ENCODE measurements around the gene KCP. TPM values are rescaled to one million over a fixed set of nuclear protein-coding genes. Genes with fewer than 3 reads are reported as not detected.

Gene KCP
- total RNA-seq, 4 donors from 2014 or later, result 0.16 to 2.3 (median 1.1) TPM

DNA sequence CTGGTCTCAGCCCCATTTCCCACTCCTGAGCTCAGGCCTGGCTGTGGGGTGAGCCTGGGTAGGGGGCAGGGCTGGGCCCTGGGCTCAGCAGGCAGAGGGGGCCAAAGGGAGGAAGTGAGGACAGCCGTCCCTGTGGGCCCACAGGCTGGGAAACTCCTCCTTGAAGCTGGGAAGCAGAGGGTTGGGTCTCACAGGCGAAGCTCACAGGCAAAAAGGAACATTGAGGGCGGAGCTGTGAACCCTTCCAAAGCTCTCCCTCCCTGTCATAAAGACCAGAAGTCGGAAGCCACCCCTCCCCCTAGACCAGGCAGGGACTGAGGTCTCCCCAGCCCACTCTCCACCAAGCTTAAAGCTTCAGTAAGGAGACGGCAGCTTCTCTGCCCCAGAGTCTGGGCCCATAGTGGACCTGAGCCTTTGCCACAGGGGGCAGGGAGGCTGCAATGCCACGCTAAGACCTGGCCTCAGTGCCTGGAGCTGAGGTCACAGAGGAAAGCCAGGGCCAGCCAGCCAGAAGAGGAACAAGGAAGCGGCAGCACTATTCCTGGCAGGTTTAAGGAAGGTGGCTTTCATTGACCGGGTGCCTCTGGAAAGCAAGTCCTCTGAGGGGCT, 1.0 kb upstream of the KCP start:
- TF ChIP-seq, protein P1, sequence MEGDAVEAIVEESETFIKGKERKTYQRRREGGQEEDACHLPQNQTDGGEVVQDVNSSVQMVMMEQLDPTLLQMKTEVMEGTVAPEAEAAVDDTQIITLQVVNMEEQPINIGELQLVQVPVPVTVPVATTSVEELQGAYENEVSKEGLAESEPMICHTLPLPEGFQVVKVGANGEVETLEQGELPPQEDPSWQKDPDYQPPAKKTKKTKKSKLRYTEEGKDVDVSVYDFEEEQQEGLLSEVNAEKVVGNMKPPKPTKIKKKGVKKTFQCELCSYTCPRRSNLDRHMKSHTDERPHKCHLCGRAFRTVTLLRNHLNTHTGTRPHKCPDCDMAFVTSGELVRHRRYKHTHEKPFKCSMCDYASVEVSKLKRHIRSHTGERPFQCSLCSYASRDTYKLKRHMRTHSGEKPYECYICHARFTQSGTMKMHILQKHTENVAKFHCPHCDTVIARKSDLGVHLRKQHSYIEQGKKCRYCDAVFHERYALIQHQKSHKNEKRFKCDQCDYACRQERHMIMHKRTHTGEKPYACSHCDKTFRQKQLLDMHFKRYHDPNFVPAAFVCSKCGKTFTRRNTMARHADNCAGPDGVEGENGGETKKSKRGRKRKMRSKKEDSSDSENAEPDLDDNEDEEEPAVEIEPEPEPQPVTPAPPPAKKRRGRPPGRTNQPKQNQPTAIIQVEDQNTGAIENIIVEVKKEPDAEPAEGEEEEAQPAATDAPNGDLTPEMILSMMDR (IDR thresholded peaks at IDR 0.05; ENCODE audit: low read depth), result no peak

DNA sequence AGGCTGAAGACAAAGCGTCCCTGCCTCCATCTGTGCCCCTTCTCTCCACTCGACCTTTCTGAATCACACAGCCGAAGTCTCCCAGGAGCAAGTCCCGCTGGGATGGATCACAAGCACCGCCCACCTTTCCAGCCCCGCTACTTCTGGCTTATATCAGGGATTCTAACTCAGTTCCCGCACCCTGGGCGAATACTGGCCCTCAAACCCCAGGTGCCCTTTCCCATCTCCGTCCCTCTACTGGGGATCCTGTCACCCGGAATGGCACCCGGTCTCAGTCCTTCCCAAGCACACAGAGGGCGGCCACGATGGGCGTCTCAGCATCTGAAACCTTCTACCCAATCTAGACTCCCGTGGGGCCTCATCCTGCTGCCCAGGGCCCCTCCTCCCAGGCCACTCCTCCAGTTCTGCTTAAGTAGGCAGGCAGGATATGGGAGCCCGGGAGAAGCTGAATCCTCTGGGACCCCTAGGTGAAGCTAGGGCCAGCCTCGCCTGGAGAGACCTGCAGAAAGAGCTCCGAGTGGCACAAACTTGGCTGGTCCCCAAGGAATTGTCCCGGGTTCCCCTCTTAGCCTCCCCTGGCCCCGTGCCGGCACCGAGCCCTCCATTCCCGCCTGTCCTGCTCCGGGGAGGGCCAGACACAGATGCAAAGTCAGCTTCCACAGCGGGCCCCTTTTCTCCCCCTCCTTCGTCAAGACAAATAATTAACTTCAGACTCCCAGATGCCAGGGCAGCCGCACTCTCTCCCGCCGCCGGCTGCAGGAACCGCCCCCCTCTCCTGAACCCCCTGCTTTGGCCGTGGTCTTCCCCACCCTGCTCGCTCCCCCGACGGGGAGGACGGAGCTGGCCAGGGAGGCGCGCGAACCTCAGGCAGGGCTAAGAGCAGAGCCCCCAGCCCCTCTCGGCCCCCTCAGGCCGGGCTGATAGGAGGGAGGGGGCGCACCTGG, 612 bp downstream of the KCP start:
- TF ChIP-seq, protein P1 (IDR thresholded peaks at IDR 0.05; ENCODE audit: low read depth), result no peak

DNA sequence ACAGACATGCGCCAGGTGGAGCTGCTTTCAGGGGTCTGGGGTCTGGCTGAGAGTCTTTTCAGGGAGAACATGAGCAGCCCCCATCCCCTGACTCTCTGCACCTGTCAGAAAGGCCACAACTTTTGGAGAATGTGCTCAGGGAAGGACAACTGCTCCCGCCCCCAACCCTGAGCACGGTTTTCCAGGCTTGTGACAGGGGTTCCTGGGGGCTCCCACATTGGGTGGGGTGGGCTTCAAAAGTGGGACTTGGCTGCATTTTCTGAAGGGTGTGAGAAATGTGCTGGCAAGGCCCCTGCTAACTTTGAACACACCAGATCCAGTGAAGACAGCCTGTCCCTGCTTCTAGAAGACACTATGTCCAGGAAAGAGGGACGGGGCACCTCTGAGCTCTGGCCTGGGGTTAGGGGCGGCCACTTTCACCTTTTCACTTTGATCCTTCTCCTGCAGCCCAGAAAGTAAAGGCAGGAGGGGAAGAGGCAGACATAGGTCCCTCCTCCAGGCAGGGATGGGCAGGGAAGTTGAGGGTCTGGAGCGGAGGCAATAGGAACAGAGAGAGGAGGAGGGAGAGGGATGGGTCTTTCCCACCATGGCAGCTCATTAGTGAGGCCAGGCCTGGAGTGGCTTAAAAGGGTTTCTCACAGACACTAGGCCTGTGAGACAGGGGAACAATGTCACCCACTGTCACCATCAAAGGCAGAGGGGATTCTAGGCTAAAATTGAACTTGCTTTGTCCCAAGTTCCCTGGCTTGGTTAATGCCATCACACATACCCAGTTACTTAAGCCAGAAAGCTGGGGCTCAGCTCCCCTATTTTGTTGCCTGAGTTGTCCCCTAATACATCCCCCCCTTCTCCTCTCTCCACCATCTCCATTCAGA, 1.5 kb downstream of the KCP start:
- TF ChIP-seq, protein P1 (IDR thresholded peaks at IDR 0.05; ENCODE audit: low read depth), result no peak

DNA sequence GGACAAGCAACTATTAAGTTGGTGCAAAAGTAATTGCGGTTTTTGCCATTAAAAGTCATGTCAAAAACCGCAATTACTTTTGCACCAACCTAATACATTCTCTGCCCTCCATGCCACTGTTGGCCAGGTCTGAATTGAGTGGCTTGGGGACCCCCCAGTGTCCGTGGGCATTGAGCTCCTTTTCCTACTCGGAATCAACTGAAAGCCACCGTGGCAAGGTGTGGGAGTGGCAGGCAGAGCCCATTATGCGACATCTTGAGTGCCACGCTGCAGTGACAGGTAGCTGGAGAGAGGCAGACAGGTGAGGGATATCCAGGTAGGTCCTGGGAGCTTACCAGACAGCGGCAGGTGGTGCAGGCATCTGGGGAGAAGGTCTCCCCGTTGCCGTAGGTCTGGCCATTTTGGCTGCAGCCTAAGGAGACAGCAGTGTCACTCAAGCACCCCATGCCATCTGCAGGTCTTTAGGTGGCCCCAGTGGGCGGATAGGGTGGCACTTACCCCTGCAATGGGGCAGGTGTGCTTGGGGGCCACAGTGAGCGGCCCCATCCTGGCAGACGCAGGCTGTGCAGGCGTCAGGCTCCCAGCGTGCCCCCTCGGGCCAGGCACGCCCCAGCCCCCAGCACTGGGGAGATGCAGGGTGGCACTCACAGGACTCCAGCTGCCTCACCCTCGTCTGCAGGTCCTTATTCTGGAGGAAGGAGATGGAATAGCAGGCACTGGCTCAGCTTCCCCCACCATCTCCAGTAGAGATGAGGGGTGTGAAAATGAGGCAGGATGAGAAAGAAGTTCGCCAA, 3.5 kb downstream of the KCP start:
- TF ChIP-seq, protein P1 (IDR thresholded peaks at IDR 0.05; ENCODE audit: low read depth), result no peak

DNA sequence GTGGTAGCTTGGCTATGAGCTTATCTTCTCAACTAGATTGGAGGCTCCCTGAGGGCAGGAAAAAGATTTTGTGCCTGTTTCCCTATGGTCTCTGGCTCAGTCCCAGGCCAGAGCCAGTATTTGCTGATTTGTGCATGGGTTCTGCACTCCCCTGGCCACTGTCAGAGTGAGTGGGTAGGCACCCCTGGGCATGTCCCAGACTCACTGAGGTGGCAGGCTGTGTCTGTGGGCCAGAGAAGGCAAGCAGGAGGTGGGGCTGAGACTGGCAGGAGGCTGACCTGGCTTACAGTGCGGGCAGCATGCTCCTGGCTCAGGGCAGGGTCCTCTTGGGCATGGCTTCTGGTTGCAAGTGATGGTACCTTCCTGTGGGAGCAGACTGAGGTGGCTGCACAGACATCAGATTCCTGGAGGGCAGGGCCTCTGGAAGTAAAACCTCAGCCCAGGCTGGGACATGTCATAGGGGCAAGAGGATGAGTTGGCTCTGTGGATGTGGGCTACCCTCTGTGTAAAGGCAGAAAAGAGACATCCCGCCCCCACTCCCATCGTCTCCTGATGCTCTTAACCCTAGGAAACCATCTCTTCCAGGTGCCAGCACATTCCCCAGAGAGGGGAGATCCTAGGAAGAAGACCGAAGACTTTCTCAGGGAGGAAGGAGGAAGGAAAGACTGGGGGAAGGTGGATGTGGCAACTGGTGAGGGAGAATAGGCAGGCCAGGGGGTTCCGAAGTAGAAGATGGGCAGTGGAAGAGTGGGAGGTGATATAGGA, 4.3 kb downstream of the KCP start:
- TF ChIP-seq, protein P1 (IDR thresholded peaks at IDR 0.05; ENCODE audit: low read depth), result no peak
